ENCODE data around the gene ADGRB3. TPM values are rescaled to one million over a fixed set of nuclear protein-coding genes. Genes with fewer than 3 reads are reported as not detected.
"Not testable (repeated sequence)": the region's sequence is repeated elsewhere in the genome, so short reads cannot be mapped to it uniquely, and the experiment has no call there.

The ADGRB3 gene
- total RNA-seq, 1 donor from 2014 or later = 14.9 TPM

DNA sequence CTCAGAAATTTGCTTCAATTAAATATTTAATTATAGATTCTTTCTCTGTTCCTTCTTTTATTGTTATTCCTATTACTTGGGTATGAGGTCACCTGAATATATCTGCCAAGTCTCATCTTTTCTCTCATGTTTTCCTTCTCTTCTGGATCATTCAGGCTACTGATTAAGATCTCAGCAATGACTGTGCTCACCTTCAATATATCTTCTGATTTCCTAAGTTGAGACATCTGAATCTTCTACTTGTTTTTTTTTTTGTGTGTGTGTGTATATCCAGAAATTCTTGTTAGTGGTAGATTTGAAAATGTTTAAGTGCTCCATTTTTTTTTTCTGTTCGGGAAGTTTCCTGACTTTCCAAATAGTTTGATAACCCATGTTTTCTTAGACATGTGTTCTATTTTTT, 108.0 kb downstream of the ADGRB3 start:
- Mint-ChIP-seq H3K27me3 (ENCODE audit: low read depth) (no peaks in the 10 kb centered on the region), H3K27ac (peak overlapping the region; percentile 49), H3K9me3 (no peaks in the 10 kb centered on the region), H3K4me1 (peaks cover 24% of the 10 kb centered on the region), H3K4me3 (no peak overlapping the region), H3K36me3 (no peaks in the 10 kb centered on the region)
- DNase-seq (ENCODE audit: low spot score in 2 of 2, unreplicated experiment in 2 of 2) = no peak
- TF ChIP-seq, protein P1, sequence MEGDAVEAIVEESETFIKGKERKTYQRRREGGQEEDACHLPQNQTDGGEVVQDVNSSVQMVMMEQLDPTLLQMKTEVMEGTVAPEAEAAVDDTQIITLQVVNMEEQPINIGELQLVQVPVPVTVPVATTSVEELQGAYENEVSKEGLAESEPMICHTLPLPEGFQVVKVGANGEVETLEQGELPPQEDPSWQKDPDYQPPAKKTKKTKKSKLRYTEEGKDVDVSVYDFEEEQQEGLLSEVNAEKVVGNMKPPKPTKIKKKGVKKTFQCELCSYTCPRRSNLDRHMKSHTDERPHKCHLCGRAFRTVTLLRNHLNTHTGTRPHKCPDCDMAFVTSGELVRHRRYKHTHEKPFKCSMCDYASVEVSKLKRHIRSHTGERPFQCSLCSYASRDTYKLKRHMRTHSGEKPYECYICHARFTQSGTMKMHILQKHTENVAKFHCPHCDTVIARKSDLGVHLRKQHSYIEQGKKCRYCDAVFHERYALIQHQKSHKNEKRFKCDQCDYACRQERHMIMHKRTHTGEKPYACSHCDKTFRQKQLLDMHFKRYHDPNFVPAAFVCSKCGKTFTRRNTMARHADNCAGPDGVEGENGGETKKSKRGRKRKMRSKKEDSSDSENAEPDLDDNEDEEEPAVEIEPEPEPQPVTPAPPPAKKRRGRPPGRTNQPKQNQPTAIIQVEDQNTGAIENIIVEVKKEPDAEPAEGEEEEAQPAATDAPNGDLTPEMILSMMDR (IDR thresholded peaks at IDR 0.05; ENCODE audit: unreplicated experiment) = no peak

DNA sequence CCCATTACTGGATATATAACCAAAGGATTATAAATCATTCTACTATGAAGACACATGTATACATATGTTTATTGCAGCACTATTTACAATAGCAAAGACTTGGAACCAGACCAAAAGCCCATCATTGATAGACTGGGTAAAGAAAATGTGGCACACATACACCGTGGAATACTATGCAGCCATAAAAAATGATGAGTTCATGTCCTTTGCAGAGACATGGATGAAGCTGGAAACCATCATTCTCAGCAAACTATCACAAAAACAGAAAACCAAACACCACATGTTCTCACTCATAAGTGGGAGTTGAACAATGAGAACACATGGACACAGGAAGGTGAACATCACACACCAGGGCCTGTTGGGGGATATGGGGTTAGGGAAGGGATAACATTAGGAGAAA, 109.3 kb downstream of the ADGRB3 start:
- not testable (repeated sequence) for H3K27ac Mint-ChIP-seq; H3K4me3 Mint-ChIP-seq; H3K36me3 Mint-ChIP-seq; DNase-seq (ENCODE audit: low spot score in 2 of 2, unreplicated experiment in 2 of 2); H3K9me3 Mint-ChIP-seq; H3K27me3 Mint-ChIP-seq (ENCODE audit: low read depth)
- peaks cover 24% of the 10 kb centered on the region for H3K4me1 Mint-ChIP-seq

DNA sequence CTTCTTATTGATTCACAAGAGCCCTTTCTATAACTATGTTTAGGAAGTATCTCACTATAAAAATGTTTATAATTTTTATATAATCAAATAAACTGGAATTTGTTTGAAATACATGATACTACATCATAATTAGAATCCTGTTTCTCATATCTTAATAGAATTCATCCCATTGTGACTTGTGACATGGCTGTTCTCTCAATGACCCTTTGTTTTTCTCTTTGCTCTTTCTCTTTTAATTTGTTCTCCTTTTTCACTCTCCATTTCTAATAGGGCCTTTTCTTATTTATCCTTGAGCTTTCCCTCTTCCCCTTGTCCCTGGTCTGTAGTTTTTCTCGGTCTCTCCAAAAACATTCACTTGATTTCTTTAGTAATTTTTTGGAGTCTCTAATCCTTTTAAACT, 111.3 kb downstream of the ADGRB3 start:
- Mint-ChIP-seq H3K4me3 (no peak overlapping the region), H3K9me3 (no peaks in the 10 kb centered on the region), H3K27me3 (ENCODE audit: low read depth) (peaks cover 3% of the 10 kb centered on the region), H3K36me3 (no peaks in the 10 kb centered on the region), H3K4me1 (peaks cover 16% of the 10 kb centered on the region), H3K27ac (no peak overlapping the region)
- DNase-seq (ENCODE audit: low spot score in 2 of 2, unreplicated experiment in 2 of 2) = no peak
- TF ChIP-seq, protein P1 (IDR thresholded peaks at IDR 0.05; ENCODE audit: unreplicated experiment) = no peak

DNA sequence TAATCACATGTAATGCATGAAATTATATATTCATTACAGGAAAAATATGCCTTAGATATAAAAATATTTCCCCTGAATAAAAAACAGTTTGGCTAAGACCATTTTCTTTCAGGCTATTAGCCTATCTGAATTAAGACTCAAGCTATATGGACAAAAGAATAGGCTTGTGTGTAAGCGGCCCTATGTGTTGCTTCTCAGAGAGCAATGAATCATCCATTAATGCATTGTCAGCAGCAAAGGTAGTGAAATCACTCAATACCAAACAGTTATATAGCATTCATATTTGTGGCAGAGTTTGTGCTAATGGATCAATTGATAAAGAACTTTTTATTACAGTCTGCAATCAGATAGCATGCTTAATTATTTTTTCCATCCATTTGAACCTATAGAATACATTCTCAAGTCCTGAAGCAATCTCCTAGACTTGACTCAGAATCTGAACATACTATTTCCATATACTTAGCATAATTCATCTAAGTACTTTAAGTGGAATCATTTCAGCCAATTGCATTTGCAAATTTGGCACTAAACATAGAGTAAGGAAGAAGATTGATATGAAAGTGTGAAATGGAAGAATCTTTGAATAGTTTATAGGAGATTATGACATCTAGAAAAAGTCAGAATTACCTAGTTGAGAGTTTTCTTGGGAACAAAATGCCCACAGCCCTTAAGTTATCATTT, 112.2 kb downstream of the ADGRB3 start:
- no peak for DNase-seq (ENCODE audit: low spot score in 2 of 2, unreplicated experiment in 2 of 2)
- Mint-ChIP-seq H3K27ac (no peak overlapping the region), H3K4me1 (peaks cover 7% of the 10 kb centered on the region), H3K36me3 (no peaks in the 10 kb centered on the region), H3K4me3 (no peak overlapping the region), H3K9me3 (no peaks in the 10 kb centered on the region), H3K27me3 (ENCODE audit: low read depth) (peaks cover 3% of the 10 kb centered on the region)
- TF ChIP-seq, protein P1 (IDR thresholded peaks at IDR 0.05; ENCODE audit: unreplicated experiment) = no peak

DNA sequence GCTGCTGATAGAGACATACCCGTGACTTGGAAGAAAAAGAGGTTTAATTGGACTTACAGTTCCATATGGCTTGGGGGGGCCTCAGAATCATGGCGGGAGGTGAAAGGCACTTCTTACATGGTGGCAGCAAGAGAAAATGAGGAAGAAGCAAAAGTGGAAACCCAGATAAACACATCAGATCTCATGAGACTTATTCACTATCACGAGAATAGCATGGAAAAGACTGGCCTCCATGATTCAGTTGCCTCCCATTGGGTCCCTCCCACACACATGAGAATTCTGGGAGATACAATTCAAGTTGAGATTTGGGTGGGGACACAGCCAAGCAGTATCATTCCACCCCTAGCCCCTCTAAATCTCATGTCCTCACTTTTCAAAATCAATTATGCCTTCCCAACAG, 112.8 kb downstream of the ADGRB3 start:
- H3K9me3 Mint-ChIP-seq; H3K4me3 Mint-ChIP-seq; DNase-seq (ENCODE audit: low spot score in 2 of 2, unreplicated experiment in 2 of 2); H3K4me1 Mint-ChIP-seq; H3K27ac Mint-ChIP-seq; H3K27me3 Mint-ChIP-seq (ENCODE audit: low read depth); H3K36me3 Mint-ChIP-seq: not testable (repeated sequence)

DNA sequence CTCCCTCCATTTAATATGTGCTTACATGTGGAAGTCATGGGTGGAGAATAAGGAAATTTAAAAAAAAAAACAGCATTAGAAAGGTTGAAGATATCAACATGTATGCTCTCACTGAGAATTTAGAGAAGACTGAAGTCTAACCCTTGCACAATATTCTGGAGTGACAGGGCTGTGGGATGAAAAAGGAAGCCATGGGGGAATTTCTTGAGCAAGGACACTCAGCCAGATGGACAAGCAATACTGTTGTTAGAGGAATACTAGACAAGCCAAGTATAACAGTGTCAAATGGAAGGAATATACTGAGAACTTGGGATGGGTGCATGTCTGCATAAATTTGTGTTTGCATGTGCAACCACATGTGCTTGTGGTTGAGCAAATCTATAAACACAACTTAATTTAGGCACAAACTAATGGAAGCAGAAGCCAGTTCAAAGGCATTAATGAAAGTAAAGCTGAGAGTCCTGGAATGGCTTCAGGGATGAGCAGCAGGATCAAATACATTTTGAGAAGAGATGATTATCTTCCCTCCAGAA, 119.7 kb downstream of the ADGRB3 start:
- TF ChIP-seq, protein P1 (IDR thresholded peaks at IDR 0.05; ENCODE audit: unreplicated experiment) = no peak
- Mint-ChIP-seq H3K27ac (no peak overlapping the region), H3K9me3 (no peaks in the 10 kb centered on the region), H3K4me3 (no peak overlapping the region), H3K27me3 (ENCODE audit: low read depth) (peaks cover 3% of the 10 kb centered on the region), H3K36me3 (no peaks in the 10 kb centered on the region), H3K4me1 (peaks cover 17% of the 10 kb centered on the region)
- DNase-seq (ENCODE audit: low spot score in 2 of 2, unreplicated experiment in 2 of 2) = no peak

All from mesothelial cell of epicardium (in vitro differentiated cells).